ENCODE data around the gene PLEKHA8. TPM values are rescaled to one million over a fixed set of nuclear protein-coding genes. Genes with fewer than 3 reads are reported as not detected.

The PLEKHA8 gene
- total RNA-seq, 1 donor from 2014 or later: 3.4 TPM

DNA sequence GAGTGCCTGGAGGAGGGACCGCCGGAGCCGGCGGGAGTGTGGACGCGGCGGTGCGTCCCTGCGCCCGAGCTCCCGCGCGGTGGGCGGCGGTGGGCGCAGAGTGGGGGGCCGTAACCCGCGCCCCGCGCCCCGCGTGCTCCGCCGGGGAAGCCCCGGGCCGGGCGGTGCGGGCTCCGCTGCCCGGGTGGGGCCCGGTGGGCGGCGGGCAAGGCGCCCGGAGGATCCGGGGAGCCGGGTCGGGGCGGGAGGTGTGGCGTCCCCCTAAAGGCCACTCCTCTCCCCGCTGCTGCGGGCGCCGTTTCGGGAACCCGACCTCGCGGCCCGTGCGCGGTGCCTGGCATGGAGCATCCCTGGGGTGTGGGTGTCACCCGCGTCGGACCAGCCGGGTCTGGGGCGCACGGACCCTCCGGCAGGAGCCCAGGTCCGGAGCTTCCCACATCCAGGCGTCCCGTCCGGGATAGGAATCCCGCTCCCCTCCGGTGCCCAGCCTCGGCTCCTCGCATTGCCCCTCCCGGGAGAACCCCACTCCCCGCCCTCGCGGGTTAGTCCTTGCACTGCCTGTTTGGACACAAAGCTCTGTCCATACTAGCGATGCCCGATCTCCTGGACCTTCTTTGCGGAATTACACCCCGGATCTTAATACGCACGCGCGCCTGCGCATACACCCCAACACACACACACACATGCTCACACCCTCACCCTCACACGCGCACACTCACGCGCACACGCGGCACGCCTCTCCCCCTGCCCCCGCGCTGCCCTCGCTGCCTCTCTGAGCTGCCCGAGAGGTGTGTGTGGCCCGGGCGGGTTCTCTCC lies 107.3 kb downstream of the PLEKHA8 start:
- intact Hi-C loops (cut with micrococcal nuclease): no loop called here
- peak; percentile 73 for DNase-seq
- peak; percentile 64 for ATAC-seq

- intact Hi-C loops (cut with micrococcal nuclease): no loop called here
- no peak for DNase-seq
- no peak for ATAC-seq
Measured at GRCh38 chr7:30136117-30136731, 108.0 kb downstream of the PLEKHA8 start.

GRCh38 chr7:30136743-30137485 lies 108.7 kb downstream of the PLEKHA8 start:
- DNase-seq (no peak), ATAC-seq (no peak)
- intact Hi-C loops (cut with micrococcal nuclease): no loop called here

- DNase-seq (no peak), ATAC-seq (no peak)
- intact Hi-C loops (cut with micrococcal nuclease): no loop called here
Measured at GRCh38 chr7:30139836-30140384, 111.7 kb downstream of the PLEKHA8 start.

DNA sequence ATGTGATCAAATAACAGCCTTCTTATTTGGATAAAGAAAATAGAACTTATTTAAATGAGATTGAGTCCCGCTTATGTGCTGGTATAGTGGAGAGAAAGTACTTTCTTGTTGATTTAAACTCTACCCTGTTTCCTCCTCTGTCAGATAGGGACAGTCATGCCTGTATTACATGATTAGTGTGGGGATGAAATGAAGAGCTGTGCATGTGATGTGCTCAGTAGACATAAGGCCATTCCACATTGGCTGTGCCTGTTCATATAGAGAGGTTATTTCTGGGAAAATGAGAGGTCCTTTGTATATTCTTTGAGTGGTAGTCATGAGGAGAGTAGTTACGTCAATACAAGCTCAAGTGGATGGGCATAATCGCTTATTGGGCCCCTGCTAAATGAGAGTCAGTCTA lies 112.2 kb downstream of the PLEKHA8 start:
- intact Hi-C loops (cut with micrococcal nuclease): no loop called here
- no peak for DNase-seq
- ATAC-seq: no peak

- DNase-seq: no peak
- intact Hi-C loops (cut with micrococcal nuclease): no loop called here
- ATAC-seq: peak; percentile 41
Measured at GRCh38 chr7:30142710-30143109, 114.5 kb downstream of the PLEKHA8 start.

GRCh38 chr7:30143748-30144251 lies 115.6 kb downstream of the PLEKHA8 start:
- DNase-seq: no peak
- no peak for ATAC-seq
- intact Hi-C loops (cut with micrococcal nuclease): no loop called here

GRCh38 chr7:30144657-30145306 lies 116.6 kb downstream of the PLEKHA8 start:
- no peak for DNase-seq
- intact Hi-C loops (cut with micrococcal nuclease): no loop called here

GRCh38 chr7:30145426-30145970 lies 117.3 kb downstream of the PLEKHA8 start:
- DNase-seq (no peak), ATAC-seq (no peak)
- intact Hi-C loops (cut with micrococcal nuclease): no loop called here

More at GRCh38 chr7:30144657-30145306, 116.6 kb downstream of the PLEKHA8 start:
- no peak for ATAC-seq

DNA sequence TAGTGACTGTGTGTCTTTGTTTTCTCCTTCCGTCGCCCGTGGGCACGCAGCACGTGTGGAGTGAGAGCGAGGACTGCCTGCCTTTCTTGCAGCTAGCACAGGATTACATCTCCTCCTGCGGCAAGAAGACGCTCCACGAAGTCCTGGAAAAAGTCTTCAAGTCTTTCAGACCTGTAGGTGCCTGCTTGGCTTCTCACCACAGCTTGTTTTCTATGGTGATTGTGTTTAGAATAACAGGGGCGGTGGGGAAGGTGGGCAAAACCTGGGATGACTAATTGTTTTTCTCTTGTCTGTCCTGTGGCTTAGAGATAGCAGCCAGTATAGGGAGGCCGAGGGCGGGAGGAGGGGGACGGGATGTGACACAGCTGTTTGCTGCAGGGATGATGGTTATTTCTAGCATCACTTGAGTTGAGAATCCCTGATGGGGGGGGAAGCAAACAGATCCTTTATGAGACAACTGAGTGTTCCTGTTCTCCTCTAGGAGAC lies 118.0 kb downstream of the PLEKHA8 start:
- ATAC-seq (peak; percentile 65), DNase-seq (no peak)
- intact Hi-C loops (cut with micrococcal nuclease): no loop called here

DNA sequence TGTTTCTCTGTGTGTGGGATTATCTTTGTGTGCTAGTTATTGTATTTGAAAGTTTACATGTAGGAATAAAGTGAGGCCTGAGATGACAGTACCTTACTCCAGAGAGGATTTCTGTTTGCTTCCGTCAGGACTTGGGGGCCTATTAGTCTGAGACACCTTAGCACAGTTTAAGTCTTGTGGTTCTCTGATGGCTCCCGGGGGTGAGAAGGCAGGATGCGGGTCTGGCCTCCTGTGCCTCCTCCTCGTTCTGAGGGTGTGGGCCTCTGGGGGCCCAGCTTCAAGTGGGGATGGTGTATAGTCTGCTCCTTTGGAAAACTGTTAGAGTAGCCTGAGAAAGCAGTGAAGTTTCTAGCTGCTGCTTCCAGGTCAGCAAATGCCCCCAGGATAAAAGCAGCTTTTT lies 119.0 kb downstream of the PLEKHA8 start:
- intact Hi-C loops (cut with micrococcal nuclease): no loop called here
- no peak for ATAC-seq

GRCh38 chr7:30147785-30148184 lies 119.6 kb downstream of the PLEKHA8 start:
- ATAC-seq: no peak
- intact Hi-C loops (cut with micrococcal nuclease): no loop called here
- DNase-seq: no peak

More for the DNA sequence above, 119.0 kb downstream of the PLEKHA8 start:
- DNase-seq: no peak

DNA sequence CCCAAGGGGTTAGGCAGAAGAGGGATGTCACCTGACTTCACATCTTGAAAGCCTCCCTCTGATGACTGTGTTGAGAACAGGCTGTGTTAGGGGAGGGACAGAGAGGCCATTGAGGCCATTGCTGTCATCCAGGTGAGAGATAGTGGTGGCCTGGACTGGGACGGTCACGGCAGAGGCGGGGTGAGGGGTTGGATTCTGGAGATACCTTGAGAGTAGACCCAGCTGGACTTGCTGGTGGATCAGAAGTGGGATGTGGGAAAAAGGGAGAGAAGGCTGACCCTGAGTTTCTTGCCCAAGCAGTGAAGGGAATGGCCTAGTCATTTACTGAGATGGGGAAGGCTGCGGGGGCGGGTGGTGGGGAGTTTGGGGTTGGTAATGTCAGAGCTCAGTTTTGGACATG lies 120.2 kb downstream of the PLEKHA8 start:
- DNase-seq: no peak
- no peak for ATAC-seq
- intact Hi-C loops (cut with micrococcal nuclease): no loop called here

DNA sequence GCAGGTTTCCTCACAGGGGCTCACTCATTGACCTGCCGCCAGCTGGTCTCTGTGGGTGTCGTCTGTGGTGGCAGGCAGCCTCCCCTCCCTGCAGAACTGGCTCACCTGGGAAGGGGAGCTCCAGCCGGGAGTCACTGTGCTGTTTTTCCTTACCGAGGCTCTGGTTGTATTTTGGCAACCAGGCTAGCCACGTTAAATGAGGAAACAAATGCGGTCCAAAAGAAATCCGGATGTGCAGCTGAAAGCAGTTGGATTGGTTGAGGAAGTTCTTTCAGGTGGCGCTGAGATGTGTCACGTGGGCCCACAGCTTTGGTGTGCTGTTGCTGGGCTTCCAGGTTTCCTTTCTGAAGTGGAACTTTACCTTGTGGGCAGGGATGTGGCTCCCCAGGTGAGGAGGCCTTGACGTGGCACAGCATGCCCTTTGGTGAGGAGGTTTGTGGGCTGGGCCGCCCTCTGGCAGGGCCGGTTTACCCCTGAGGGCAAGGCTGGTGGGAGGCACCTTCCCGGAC lies 120.8 kb downstream of the PLEKHA8 start:
- DNase-seq (no peak), ATAC-seq (no peak)
- intact Hi-C loops (cut with micrococcal nuclease): no loop called here

DNA sequence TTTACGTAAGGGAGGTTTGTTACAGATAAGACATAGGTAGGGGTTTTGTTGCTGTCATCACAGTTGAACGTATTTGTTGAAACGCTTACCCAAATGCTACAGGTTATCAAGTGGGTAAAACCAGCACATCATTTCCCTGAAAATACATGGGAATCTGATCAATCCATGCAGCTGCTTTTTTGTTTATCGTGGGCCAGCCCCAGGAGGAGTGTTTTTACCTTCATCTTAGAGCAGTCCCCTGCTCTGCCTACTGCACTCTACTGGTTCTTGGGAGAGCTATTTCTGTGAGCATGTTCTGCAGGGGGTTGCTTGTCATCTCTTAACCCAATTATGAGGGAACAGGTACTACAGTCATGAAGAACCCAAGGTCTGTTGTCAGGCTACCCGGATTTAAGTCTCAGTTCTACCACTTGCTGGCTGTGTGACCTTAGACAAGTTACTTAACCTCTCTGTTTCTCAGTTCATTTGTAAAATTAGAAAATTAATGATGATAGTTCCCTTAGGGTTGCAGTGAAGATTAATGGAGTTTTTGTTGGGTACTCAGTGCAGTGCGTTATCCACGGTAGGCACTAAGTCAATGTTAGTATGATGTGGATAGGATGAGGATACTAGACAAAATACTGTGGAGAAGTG lies 121.5 kb downstream of the PLEKHA8 start:
- intact Hi-C loops (cut with micrococcal nuclease): no loop called here
- no peak for DNase-seq
- ATAC-seq: no peak

- DNase-seq (no peak), ATAC-seq (no peak)
- intact Hi-C loops (cut with micrococcal nuclease): no loop called here
Measured at GRCh38 chr7:30150711-30151110, 122.5 kb downstream of the PLEKHA8 start.

DNA sequence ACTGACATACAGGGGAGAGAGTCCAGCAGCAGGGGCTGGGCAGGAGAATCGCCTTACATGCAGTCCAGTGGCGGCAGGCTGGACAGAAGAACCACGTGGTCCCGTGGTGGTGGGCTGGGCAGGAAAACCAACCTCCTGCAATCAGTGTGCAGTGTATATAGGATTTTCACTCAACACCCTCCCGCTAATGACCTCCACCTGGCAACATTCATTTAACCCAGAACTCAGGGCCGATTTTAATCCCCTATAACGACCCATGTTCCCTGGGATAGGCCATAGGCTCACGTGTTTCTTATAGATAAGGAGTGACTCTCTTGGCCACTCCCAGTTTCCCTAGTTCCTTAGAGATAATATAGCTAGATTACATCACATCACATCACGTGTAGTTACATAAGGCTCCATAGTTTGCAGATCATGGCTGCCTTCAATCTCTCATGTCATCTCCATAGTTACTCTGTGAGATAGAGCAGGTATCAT lies 125.9 kb downstream of the PLEKHA8 start:
- DNase-seq (no peak), ATAC-seq (no peak)
- intact Hi-C loops (cut with micrococcal nuclease): no loop called here

GRCh38 chr7:30155481-30155880 lies 127.3 kb downstream of the PLEKHA8 start:
- DNase-seq (no peak), ATAC-seq (no peak)
- intact Hi-C loops (cut with micrococcal nuclease): no loop called here
